Heart left ventricle (tissue), 16 donors: ENCODE data around the gene LILRA5. TPM values are rescaled to one million over a fixed set of nuclear protein-coding genes. Genes with fewer than 3 reads are reported as not detected.

Experiments
- ATAC-seq, 4 donors: fragments of 200-7000 bp; cut with Tn5 transposase; one replicate each; pipeline ENCODE4 v1.9.1; 2020 to 2022; ENCODE audit warnings: moderate library complexity in 4 of 4, mild to moderate bottlenecking in 3 of 4, moderate number of reproducible peaks in 1 of 4
- DNase-seq, 5 donors: peaks; one replicate each; pipeline ENCODE4 v3.0.0-alpha.2; 2020
- H3K27ac ChIP-seq, 12 donors: fragments of 200-600 bp; sonication (generic) in 4 of 12; one replicate each; pipeline versions ENCODE4 v1.5.0 to v1.8.0; 2016 to 2022; ENCODE audit warnings: mild to moderate bottlenecking in 2 of 12
- H3K27me3 ChIP-seq, 9 donors: fragments of 200-600 bp; sonication (generic) in 2 of 9; one replicate each; pipeline versions ENCODE4 v1.5.1 to v1.8.0; 2016 to 2022; ENCODE audit warnings: mild to moderate bottlenecking in 3 of 9
- H3K36me3 ChIP-seq, 9 donors: fragments of 200-600 bp; sonication (generic) in 2 of 9; one replicate each; pipeline versions ENCODE4 v1.5.0 to v1.8.0; 2018 to 2022; ENCODE audit warnings: mild to moderate bottlenecking in 2 of 9
- H3K4me1 ChIP-seq, 12 donors: fragments of 200-600 bp; sonication (generic) in 4 of 12; one replicate each; pipeline versions ENCODE4 v1.5.0 to v1.8.0; 2016 to 2022; ENCODE audit warnings: mild to moderate bottlenecking in 3 of 12
- H3K4me3 ChIP-seq, 12 donors: fragments of 200-600 bp; sonication (generic) in 4 of 12; one replicate each; pipeline versions ENCODE4 v1.5.0 to v1.8.0; 2017 to 2022; ENCODE audit warnings: mild to moderate bottlenecking in 9 of 12, moderate library complexity in 4 of 12
- H3K9me3 ChIP-seq, 12 donors: fragments of 200-600 bp; sonication (generic) in 4 of 12; one replicate each; pipeline versions ENCODE4 v1.5.0 to v1.8.0; 2016 to 2022; ENCODE audit warnings: mild to moderate bottlenecking in 1 of 12
- POLR2A ChIP-seq, 2 donors: fragments of 450-650 bp; IDR thresholded peaks; one replicate each; pipeline ENCODE4 v1.6.1; 2017; ENCODE audit warnings: antibody characterized with exemption in 2 of 2, mild to moderate bottlenecking in 2 of 2, moderate library complexity in 2 of 2
- WGBS, 4 donors: extraction: QIAGEN DNeasy Blood & Tissue Kit in 2 of 4; methylation state at CpG; one replicate each; pipeline versions ENCODE4 v1.1.5 to v1.1.7; 2013 to 2018; 5-methylcytosine and 5-hydroxymethylcytosine counted together
- intact Hi-C, 10 donors: fragments of 100-400 bp; cut with DNase I; formaldehyde crosslinking; loops; one replicate each; pipeline versions ENCODE4 v1.11.1 to v1.14.2; 2022
- polyA plus RNA-seq, 2 donors: library from polyadenylated mRNA; stranded (reverse); fragments of 200-250 nt; gene quantifications; one replicate each; pipeline ENCODE4 v1.2.3, GENCODE V29; 2013
- total RNA-seq, 9 donors: library from RNA; depleted of rRNA in 2 of 9; stranded (reverse); fragments of >200 nt in 2 of 9; fragmentation: NEBNext Ultra II Directional in 3 of 9; extraction: Animal tissue kit (Norgen Biotek cat#: 25700) in 3 of 9; gene quantifications; one replicate each; pipeline versions ENCODE4 v1.1.0 to v1.2.4, GENCODE V29; 2016 to 2023
- TF ChIP-seq, protein P1 (sequence below), 12 donors: fragments of 200-600 bp; sonication (generic) in 4 of 12; IDR thresholded peaks; one replicate each; pipeline versions ENCODE4 v1.5.0 to v1.8.0; 2018 to 2022; ENCODE audit warnings: antibody characterized with exemption in 12 of 12, mild to moderate bottlenecking in 5 of 12
- donor health status: ischemic (EF 13 %, LVEDD 7.1; RV severe dilation, severe dysfunction).
- donor health status: healthy with polysubstance abuse.
- donor health status: DM: no; HTN: yes; CAD: no.
- donor health status: DM: no; HTN: no; CAD: no.
- donor health status: ischemic (EF 25% LVEDD 6.9; RV normal size, moderate dysfunction).
- donor health status: ischemic (EF 25% LVEDD 5.7; RV mildly dilated, moderate dysfunction).
- donor health status: healthy.
- donor health status: DM: yes; HTN: yes; CAD: no.
- donor health status: ischemic (EF 35%, LVEDD 5.7; RV mildly dilated, moderate dysfunction).
- donor health status: nonischemic (EF 11% LVEDD 7.7; RV severe dilation, severe dysfunction).
- donor health status: DM: yes; HTN: yes; CAD: no.
- donor health status: PGD.
- donor health status: ischemic (EF 29% LVEDD 5.4; RV normal size, mild dysfunction).
- donor health status: nonischemic (EF 23%, LVEDD 6.1; RV moderate dilation, normal function).

Gene LILRA5
- total and polyA plus RNA-seq, 11 donors = 0.19 to 16.2 (median 1.5) TPM; not detected in 1

DNA sequence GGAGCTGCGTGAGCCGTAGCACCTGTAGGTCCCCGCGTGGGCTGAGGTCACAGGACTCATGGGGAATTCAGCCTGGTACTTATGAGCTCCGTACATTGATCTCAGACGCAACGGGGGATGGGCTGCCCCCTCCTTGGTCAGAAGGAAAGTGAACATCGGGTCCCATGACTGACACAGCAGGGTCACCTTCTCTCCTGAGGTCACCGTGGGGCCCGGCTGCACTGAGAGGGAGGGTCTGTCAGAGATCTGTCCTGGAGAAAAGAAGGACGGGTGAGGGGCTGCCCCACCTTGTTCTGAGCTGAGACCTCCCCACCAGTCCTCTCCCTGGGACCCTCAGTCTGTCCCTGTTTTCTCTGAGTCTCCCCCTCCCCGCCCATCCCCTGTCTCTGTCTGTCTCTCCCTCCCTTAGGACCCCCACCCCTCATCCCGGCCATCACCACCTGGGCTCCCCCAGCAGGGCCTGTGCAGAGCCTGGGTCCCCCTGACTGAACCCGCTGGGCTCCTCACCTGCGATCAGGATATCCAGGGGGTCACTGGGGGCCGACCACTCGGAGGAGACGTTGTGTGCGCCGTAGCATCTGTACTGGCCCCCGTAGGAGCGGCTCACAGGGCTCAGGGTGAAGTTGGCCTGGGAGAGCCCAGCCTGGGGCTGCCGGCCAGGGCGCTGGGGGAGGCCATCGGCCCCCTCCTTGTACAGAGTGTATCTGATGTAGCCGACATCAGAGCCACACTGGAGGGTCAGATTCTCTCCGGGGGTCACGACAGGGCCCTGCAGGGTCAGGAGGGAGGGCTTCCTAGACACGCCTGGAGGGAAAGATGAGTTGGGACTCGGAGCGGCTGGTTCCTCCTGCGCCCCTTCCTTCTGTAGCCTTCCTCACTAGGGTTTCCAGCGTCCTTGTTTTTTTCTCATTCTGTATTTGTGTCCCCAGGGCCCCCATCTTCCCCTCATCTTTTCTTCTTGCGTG lies 24.2 kb upstream of the LILRA5 start:
- TF ChIP-seq POLR2A (IDR thresholded peaks at IDR 0.05) = no peak
- TF ChIP-seq, protein P1, sequence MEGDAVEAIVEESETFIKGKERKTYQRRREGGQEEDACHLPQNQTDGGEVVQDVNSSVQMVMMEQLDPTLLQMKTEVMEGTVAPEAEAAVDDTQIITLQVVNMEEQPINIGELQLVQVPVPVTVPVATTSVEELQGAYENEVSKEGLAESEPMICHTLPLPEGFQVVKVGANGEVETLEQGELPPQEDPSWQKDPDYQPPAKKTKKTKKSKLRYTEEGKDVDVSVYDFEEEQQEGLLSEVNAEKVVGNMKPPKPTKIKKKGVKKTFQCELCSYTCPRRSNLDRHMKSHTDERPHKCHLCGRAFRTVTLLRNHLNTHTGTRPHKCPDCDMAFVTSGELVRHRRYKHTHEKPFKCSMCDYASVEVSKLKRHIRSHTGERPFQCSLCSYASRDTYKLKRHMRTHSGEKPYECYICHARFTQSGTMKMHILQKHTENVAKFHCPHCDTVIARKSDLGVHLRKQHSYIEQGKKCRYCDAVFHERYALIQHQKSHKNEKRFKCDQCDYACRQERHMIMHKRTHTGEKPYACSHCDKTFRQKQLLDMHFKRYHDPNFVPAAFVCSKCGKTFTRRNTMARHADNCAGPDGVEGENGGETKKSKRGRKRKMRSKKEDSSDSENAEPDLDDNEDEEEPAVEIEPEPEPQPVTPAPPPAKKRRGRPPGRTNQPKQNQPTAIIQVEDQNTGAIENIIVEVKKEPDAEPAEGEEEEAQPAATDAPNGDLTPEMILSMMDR (IDR thresholded peaks at IDR 0.05) = no peak
- Histone ChIP-seq H3K27ac (no peak overlapping the region), H3K9me3 (no peaks in the 10 kb centered on the region), H3K4me1 (peaks cover 0 to 19% (median 0%) of the 10 kb centered on the region in 12 donors), H3K27me3 (peaks cover 0 to 3% (median 0%) of the 10 kb centered on the region in 9 donors), H3K4me3 (no peak overlapping the region), H3K36me3 (no peaks in the 10 kb centered on the region)
- ATAC-seq (no peak), DNase-seq (no peak)
- 70 to 79% (median 74%) methylated on average over 32 to 34 of the region's 34 CpGs for WGBS, 4 donors
- intact Hi-C loops = no loop called here

DNA sequence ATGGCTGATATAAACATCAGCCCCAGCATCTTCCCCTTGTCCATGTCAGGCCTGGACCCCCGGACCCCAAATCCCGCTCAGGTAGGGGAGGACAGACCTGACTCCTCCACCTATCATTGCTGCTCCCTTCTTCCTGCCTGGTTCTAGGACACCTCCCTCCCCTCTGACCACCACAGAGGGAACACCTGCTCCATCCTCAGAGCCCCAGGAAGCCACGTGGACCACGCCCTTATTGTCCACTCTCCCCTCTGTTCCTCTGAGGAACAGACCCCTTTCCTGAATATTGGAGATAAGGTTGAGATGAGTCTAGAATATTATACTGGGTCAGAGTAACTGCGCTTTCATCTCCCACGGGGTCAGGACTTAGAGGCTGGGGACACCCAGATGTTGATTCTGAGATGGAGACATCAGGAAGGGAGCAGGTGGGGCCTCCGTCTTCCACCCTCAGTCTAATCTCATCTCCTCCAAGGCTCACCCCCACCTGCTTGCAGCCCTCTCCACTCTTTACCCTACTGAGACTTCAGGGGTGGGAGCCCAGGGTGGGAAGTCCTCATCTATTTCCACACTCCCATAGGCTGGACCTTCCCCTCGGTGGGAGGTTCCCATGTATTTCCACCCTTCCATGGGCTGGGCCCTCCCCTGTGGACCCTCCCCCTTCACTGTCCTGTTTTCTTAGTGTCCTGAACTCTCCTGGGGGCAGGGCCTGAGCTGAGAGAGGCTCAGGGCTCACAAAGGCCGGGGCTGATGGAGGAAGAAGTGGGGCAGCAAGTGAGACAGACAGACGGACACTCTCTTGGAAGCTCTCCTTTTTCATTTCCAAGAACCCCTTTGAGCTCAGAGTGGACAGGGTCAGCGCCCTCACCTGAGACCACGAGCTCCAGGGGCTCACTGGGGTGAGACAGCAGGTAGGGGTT lies 23.3 kb upstream of the LILRA5 start:
- ATAC-seq = no peak
- H3K9me3 ChIP-seq = no peaks in the 10 kb centered on the region
- H3K36me3 ChIP-seq = no peaks in the 10 kb centered on the region
- H3K4me3 ChIP-seq = no peak overlapping the region
- 70 to 76% (median 75%) methylated on average over 12 of the region's 12 CpGs for WGBS, 4 donors
- peaks cover 0 to 19% (median 0%) of the 10 kb centered on the region in 12 donors for H3K4me1 ChIP-seq
- H3K27ac ChIP-seq = no peak overlapping the region
- DNase-seq = no peak
- intact Hi-C loops = no loop called here
- TF ChIP-seq, protein P1 (IDR thresholded peaks at IDR 0.05) = no peak
- TF ChIP-seq POLR2A (IDR thresholded peaks at IDR 0.05) = no peak
- peaks cover 0 to 4% (median 0%) of the 10 kb centered on the region in 9 donors for H3K27me3 ChIP-seq

DNA sequence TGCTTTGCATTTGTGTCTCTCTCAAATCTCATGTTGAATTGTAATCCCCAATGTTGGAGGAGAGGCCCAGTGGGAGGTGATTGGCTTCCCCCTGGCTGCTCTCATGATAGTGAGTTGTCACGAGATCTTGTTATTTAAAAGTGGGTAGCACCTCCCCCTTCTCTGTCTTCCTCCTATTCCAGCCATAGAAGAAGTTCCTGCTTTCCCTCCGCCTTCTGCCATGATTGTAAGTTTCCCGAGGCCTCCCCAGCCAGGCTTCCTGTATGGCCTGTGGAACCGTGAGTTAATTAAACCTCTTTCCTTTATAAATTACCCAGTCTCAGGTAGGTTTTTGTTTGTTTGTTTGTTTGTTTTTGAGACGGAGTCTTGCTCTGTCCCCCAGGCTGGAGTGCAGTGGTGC lies 22.2 kb upstream of the LILRA5 start:
- Histone ChIP-seq H3K4me1 (peaks cover 0 to 15% (median 0%) of the 10 kb centered on the region in 12 donors), H3K27ac (no peak overlapping the region), H3K9me3 (no peaks in the 10 kb centered on the region), H3K4me3 (peak overlapping the region in 1 of 12 donors; percentile 12), H3K27me3 (peaks cover 0 to 8% (median under 1%) of the 10 kb centered on the region in 9 donors), H3K36me3 (no peaks in the 10 kb centered on the region)
- WGBS, 4 donors = 40 to 51% (median 41%) methylated on average over 5 of the region's 5 CpGs
- no peak for DNase-seq
- ATAC-seq = no peak
- TF ChIP-seq, protein P1 (IDR thresholded peaks at IDR 0.05) = no peak
- no peak for TF ChIP-seq POLR2A (IDR thresholded peaks at IDR 0.05)
- intact Hi-C loops = no loop called here
